HAP-1 (cell line): ENCODE measurements around the gene RPS16.

Experiments
- DNase-seq, 2 experiments: peaks; one replicate each; pipeline ENCODE4 v3.0.0-alpha.2; 2016 to 2020; ENCODE audit warnings: low spot score in 2 of 2
- H3K27me3 ChIP-seq: fragments of 250-450 bp; sonication (Bioruptor Pico); 2 replicates; pipeline ENCODE4 v1.5.1; 2020; ENCODE audit warnings: low read depth, mild to moderate bottlenecking, moderate library complexity
- H3K36me3 ChIP-seq: fragments of 250-450 bp; sonication (Bioruptor Pico); replicated peaks from 2 replicates; pipeline ENCODE4 v1.5.1; 2020; ENCODE audit warnings: mild to moderate bottlenecking
- H3K4me1 ChIP-seq: fragments of 250-450 bp; sonication (Bioruptor Pico); 2 replicates; pipeline ENCODE4 v1.5.1; 2020; ENCODE audit warnings: mild to moderate bottlenecking
- H3K4me3 ChIP-seq: fragments of 250-450 bp; sonication (Bioruptor Pico); 2 replicates; pipeline ENCODE4 v1.5.1; 2020; ENCODE audit warnings: mild to moderate bottlenecking, moderate library complexity
- H3K9me3 ChIP-seq: fragments of 250-450 bp; sonication (Bioruptor Pico); 2 replicates; pipeline ENCODE4 v1.5.1; 2020; ENCODE audit warnings: mild to moderate bottlenecking, moderate library complexity
- in situ Hi-C: fragments of 300-500 bp; cut with MboI; formaldehyde crosslinking; loops from 3 replicates; pipeline ENCODE4 v1.14.3; 2020; ENCODE audit warnings: low sequenced_read_pairs, inconsistent platforms, mixed read lengths

Gene RPS16

DNA sequence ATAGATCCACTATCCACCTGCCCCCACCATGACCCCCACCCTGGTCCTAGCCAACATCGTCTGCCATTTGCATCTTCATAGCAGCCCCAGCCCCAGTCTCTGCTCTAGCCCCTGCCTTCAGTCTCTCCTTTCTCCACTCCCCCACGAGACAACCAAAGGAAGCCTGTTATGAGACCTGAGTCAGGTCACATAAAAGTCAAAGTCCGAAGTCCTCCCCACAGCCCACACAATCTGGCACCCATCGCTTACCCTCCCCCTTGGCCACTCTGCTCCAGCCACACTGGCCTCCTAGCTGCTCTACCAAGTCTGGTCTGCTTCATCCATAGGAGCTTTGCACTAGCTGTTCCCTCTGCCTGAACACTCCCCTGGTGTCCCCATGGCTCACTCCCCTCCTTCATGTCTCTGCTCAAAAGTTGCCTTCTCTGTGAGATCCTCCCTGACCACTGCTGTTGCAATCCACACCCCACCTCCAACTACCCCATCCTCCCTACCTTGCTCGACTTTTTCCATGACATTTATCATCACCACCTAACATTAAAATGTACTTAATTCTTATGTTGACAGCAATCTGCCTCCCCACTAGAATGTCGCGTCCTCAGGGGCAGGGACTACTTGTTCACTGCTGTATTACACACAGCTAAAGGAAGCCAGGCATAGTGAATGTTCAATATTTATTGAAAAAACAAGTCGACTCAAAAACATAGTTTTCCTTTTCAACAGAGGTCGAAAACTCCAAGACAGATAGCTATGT lies 24.5 kb downstream of the RPS16 start:
- H3K9me3 ChIP-seq, result no peaks in the 10 kb centered on the region
- in situ Hi-C loops, result loop anchor here (10.0 kb wide), 1 partner anchor 296 kb away; no protein-coding TSS in a partner anchor
- no peak for DNase-seq
- peaks cover 14% of the 10 kb centered on the region for H3K36me3 ChIP-seq
- peak overlapping the region; percentile 98 for H3K4me3 ChIP-seq
- H3K4me1 ChIP-seq, result peaks cover 32% of the 10 kb centered on the region
- H3K27me3 ChIP-seq, result no peaks in the 10 kb centered on the region

DNA sequence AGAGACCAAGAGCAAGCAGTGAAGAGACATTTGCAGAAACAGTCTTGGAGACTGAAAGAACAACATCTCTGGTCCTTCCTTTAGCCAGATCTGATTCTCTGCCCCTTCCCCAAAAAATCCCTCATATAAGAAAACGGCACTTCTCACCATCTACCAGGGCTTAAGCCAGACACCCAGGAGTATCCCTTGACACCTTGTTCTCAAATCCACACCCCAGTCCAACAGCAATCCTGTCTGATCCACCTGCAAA lies 25.0 kb downstream of the RPS16 start:
- in situ Hi-C loops, result loop anchor here (10.0 kb wide), 1 partner anchor 296 kb away; no protein-coding TSS in a partner anchor
- H3K9me3 ChIP-seq, result no peaks in the 10 kb centered on the region
- peaks cover 32% of the 10 kb centered on the region for H3K4me1 ChIP-seq
- no peaks in the 10 kb centered on the region for H3K27me3 ChIP-seq
- H3K4me3 ChIP-seq, result no peak overlapping the region
- H3K36me3 ChIP-seq, result peaks cover 14% of the 10 kb centered on the region
- DNase-seq, result no peak

- peaks cover 32% of the 10 kb centered on the region for H3K4me1 ChIP-seq
- H3K27me3 ChIP-seq, result no peaks in the 10 kb centered on the region
- peak overlapping the region; percentile 50 for H3K4me3 ChIP-seq
- in situ Hi-C loops, result loop anchor here (10.0 kb wide), 1 partner anchor 295 kb away; no protein-coding TSS in a partner anchor
- DNase-seq, result peak in 1 of 2 experiments; percentile 61
- H3K36me3 ChIP-seq, result peaks cover 14% of the 10 kb centered on the region
- H3K9me3 ChIP-seq, result no peaks in the 10 kb centered on the region
Observed at GRCh38 chr19:39410017-39410830, 25.5 kb downstream of the RPS16 start.

- peaks cover 10% of the 10 kb centered on the region for H3K36me3 ChIP-seq
- H3K9me3 ChIP-seq, result no peaks in the 10 kb centered on the region
- no peaks in the 10 kb centered on the region for H3K27me3 ChIP-seq
- in situ Hi-C loops, result loop anchor here (10.0 kb wide), 1 partner anchor 295 kb away; no protein-coding TSS in a partner anchor
- H3K4me1 ChIP-seq, result peaks cover 30% of the 10 kb centered on the region
- peak; percentile 11 to 68 for DNase-seq
- peak overlapping the region; percentile 50 for H3K4me3 ChIP-seq
Observed at GRCh38 chr19:39409208-39410016, 26.3 kb downstream of the RPS16 start.

GRCh38 chr19:39408392-39409207 lies 27.1 kb downstream of the RPS16 start:
- Histone ChIP-seq H3K4me3 (peak overlapping the region; percentile 94), H3K4me1 (peaks cover 32% of the 10 kb centered on the region), H3K9me3 (no peaks in the 10 kb centered on the region), H3K27me3 (no peaks in the 10 kb centered on the region), H3K36me3 (peaks cover 10% of the 10 kb centered on the region)
- DNase-seq, result peak; percentile 16 to 41
- in situ Hi-C loops, result no loop called here

DNA sequence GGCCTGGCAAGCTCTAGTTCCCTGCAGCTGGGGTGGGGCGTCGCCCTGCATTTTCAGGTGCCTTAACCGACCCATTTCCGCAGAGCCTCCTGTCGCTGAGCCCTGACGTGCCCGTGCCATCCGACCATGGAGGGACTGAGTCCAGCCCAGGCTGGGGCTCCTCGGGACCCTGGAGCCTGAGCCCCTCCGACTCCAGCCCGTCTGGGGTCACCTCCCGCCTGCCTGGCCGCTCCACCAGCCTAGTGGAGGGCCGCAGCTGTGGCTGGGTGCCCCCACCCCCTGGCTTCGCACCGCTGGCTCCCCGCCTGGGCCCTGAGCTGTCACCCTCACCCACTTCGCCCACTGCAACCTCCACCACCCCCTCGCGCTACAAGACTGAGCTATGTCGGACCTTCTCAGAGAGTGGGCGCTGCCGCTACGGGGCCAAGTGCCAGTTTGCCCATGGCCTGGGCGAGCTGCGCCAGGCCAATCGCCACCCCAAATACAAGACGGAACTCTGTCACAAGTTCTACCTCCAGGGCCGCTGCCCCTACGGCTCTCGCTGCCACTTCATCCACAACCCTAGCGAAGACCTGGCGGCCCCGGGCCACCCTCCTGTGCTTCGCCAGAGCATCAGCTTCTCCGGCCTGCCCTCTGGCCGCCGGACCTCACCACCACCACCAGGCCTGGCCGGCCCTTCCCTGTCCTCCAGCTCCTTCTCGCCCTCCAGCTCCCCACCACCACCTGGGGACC lies 27.9 kb downstream of the RPS16 start:
- no peaks in the 10 kb centered on the region for H3K27me3 ChIP-seq
- no peaks in the 10 kb centered on the region for H3K9me3 ChIP-seq
- no peak for DNase-seq
- peaks cover 7% of the 10 kb centered on the region for H3K36me3 ChIP-seq
- in situ Hi-C loops, result no loop called here
- H3K4me3 ChIP-seq, result peak overlapping the region; percentile 94
- peaks cover 35% of the 10 kb centered on the region for H3K4me1 ChIP-seq

DNA sequence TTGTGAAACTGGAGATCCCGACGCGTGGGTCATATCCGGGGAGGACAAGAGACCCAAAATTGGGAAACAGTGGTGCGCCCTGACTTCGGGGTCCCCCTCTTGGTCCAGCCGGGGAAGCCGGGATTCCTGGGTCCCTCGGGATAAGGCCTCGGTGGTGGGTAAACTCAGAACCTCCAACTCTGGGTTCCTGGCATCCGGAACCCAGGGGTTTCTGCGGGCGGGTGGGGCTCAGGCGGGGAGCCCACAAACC lies 28.4 kb downstream of the RPS16 start:
- Histone ChIP-seq H3K4me3 (peak overlapping the region; percentile 94), H3K4me1 (peaks cover 38% of the 10 kb centered on the region), H3K27me3 (no peaks in the 10 kb centered on the region), H3K36me3 (peaks cover 7% of the 10 kb centered on the region), H3K9me3 (no peaks in the 10 kb centered on the region)
- in situ Hi-C loops, result no loop called here
- DNase-seq, result no peak

GRCh38 chr19:39406656-39407409 lies 28.9 kb downstream of the RPS16 start, which contains the start of gene ZFP36:
Gene ZFP36, plus strand, starts transcription at chr19:39406847. Its CDS starts 58 bp downstream, at chr19:39406905.
- in situ Hi-C loops, result no loop called here
- H3K4me1 ChIP-seq, result peaks cover 41% of the 10 kb centered on the region

DNA sequence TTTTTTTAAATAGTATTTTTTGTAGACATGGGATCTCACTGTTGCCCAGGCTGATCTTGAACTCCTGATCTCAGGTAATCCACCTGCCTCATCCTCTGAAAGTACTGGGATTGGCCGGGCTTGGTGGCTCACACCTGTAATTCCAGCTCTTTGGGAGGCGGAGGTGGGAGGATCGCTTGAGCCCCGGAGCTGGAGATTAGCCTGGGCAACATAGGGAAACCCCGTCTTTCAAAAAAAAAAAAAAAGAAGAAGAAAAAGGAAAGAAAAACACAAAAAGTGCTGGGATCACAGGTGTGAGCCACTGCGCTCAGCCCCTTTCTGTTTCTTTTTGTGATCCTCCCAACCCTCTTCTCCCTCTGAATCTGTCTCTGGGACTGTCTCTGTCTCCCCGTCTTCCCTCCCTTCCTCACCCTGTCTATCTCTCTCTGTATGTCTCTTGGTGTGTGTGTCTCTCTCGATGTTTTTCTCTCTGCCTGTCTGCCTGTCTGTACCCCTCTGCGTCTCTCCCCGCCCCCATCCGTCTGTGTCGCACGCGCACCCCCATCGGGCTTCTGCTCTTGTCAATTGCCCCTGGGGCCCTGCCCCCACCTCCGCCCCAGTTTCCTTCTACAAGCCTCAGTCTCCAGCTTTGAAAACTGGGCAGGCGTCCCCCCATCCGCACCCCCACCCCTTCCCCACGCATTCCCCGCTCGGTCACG lies 29.6 kb downstream of the RPS16 start:
- Histone ChIP-seq H3K36me3 (peaks cover 7% of the 10 kb centered on the region), H3K4me3 (peak overlapping the region; percentile 94), H3K27me3 (no peaks in the 10 kb centered on the region), H3K4me1 (peaks cover 34% of the 10 kb centered on the region), H3K9me3 (no peaks in the 10 kb centered on the region)
- no peak for DNase-seq
- in situ Hi-C loops, result no loop called here

More at GRCh38 chr19:39406656-39407409, 28.9 kb downstream of the RPS16 start, which contains the start of gene ZFP36:
- no peaks in the 10 kb centered on the region for H3K27me3 ChIP-seq
- DNase-seq, result peak; percentile 58 to 88
- peak within 1 kb of the TSS; percentile 94 for H3K4me3 ChIP-seq
- H3K36me3 ChIP-seq, result peaks cover 7% of the 10 kb centered on the region
- no peaks in the 10 kb centered on the region for H3K9me3 ChIP-seq

DNA sequence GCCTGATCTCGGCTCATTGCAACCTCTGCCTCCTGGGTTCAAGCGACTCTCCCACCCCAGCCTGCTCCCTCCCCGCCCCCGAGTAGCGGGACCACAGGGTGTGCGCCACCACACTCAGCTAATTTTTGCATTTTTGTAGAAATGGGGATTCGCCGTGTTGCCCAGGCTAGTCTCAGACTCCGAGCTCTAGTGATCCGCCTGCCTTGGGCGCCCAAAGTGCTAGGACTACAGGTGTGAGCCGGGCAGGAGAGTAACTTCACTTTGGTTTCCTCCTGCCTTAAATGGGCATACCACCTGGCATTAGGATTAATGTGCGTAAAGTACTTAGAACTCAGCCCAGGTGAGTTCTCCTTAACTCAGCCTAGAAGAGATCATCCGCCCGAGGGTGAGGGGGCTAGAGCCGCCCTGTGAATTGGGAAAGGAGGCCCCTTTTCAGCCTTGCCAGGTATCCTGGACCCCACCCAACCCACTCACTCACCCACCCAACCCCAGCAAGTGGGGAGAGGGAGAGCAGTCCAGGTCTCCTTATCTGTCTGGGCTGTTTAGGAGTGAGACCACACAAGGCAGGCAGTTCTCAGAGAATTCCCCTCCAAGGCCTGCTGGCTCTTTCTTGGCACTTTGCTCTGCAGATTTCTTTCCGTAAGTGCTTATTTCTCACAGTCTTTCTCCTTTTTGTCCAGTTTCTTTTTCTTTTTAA lies 30.3 kb downstream of the RPS16 start:
- H3K36me3 ChIP-seq, result peaks cover 7% of the 10 kb centered on the region
- no peaks in the 10 kb centered on the region for H3K9me3 ChIP-seq
- in situ Hi-C loops, result no loop called here
- H3K4me1 ChIP-seq, result peaks cover 33% of the 10 kb centered on the region
- no peaks in the 10 kb centered on the region for H3K27me3 ChIP-seq
- no peak overlapping the region for H3K4me3 ChIP-seq
- DNase-seq, result no peak
